Keratinocyte (primary cell): ENCODE results near the gene AADAT. TPM values are rescaled to one million over a fixed set of nuclear protein-coding genes. Genes with fewer than 3 reads are reported as not detected.

ENCODE experiments used
- DNase-seq: peaks from one replicate; pipeline ENCODE4 v3.0.0-alpha.2; 2011; ENCODE audit warnings: low read depth, missing footprints, low spot score
- FAIRE-seq: peaks from 2 replicates; lab custom pipeline; 2011; peaks lifted over from hg19 to GRCh38; lab: Jason Lieb, UNC
- H2AFZ ChIP-seq: 2 replicates; pipeline ENCODE4 v1.6.0; 2012; ENCODE audit warnings: low read length, control low read depth, inconsistent platforms; ENCODE audit not compliant: control insufficient read depth
- H3K27ac ChIP-seq: 2 replicates; pipeline ENCODE4 v1.5.1; 2011; ENCODE audit warnings: low read length; ENCODE audit not compliant: control insufficient read depth, insufficient read depth
- H3K27me3 ChIP-seq: 3 replicates; pipeline ENCODE4 v1.6.0; 2011; ENCODE audit warnings: low read length; ENCODE audit not compliant: control insufficient read depth, insufficient read depth; ENCODE audit errors: extremely low read depth
- H3K36me3 ChIP-seq, 2 experiments: 2 replicates in 1 of 2; 3 replicates in 1 of 2; pipeline ENCODE4 v1.5.1; 2011; ENCODE audit warnings: low read length in 2 of 2, mild to moderate bottlenecking in 1 of 2; ENCODE audit not compliant: control insufficient read depth in 2 of 2, insufficient read depth in 2 of 2; ENCODE audit errors: extremely low read depth in 1 of 2
- H3K4me1 ChIP-seq: 3 replicates; pipeline ENCODE4 v1.5.1; 2011; ENCODE audit warnings: low read length; ENCODE audit not compliant: control insufficient read depth, insufficient read depth; ENCODE audit errors: extremely low read depth
- H3K4me2 ChIP-seq: 3 replicates; pipeline ENCODE4 v1.6.0; 2011; ENCODE audit warnings: low read depth, low read length; ENCODE audit not compliant: control insufficient read depth, insufficient read depth; ENCODE audit errors: extremely low read depth
- H3K4me3 ChIP-seq, 3 experiments: fragments of 200-600 bp in 1 of 3; sonication (generic) in 1 of 3; 2 replicates in 2 of 3; 3 replicates in 1 of 3; pipeline ENCODE4 v1.5.1; 2011 to 2016; ENCODE audit warnings: low read length in 3 of 3, mild to moderate bottlenecking in 3 of 3, control low read depth in 2 of 3, inconsistent platforms in 1 of 3, low read depth in 1 of 3, mixed read lengths in 1 of 3, mixed run types in 1 of 3, moderate library complexity in 1 of 3; ENCODE audit not compliant: control insufficient read depth in 2 of 3, insufficient read depth in 2 of 3; ENCODE audit errors: extremely low read depth in 1 of 3
- H3K79me2 ChIP-seq: 2 replicates; pipeline ENCODE4 v1.6.0; 2012; ENCODE audit warnings: low read length; ENCODE audit not compliant: control insufficient read depth, insufficient read depth
- H3K9ac ChIP-seq: 3 replicates; pipeline ENCODE4 v1.6.0; 2011; ENCODE audit warnings: low read length; ENCODE audit not compliant: control insufficient read depth, insufficient read depth; ENCODE audit errors: extremely low read depth
- H3K9me1 ChIP-seq: 3 replicates; pipeline ENCODE4 v1.6.0; 2011; ENCODE audit warnings: low read length; ENCODE audit not compliant: control insufficient read depth, insufficient read depth; ENCODE audit errors: extremely low read depth
- H3K9me3 ChIP-seq: 2 replicates; pipeline ENCODE4 v1.5.1; 2012; ENCODE audit warnings: low read depth, low read length; ENCODE audit not compliant: control insufficient read depth
- H4K20me1 ChIP-seq: 3 replicates; pipeline ENCODE4 v1.6.0; 2011; ENCODE audit warnings: low read length; ENCODE audit not compliant: control insufficient read depth, insufficient read depth; ENCODE audit errors: extremely low read depth
- EZH2 ChIP-seq: IDR thresholded peaks from one replicate; pipeline ENCODE4 v1.6.1; 2012; ENCODE audit warnings: inconsistent platforms, mild to moderate bottlenecking, low read length, moderate library complexity
- dilution Hi-C: fragments of 300-500 bp; cut with MboI; formaldehyde crosslinking; loops from one replicate; pipeline ENCODE4 v1.7.0; 2020; ENCODE audit warnings: low sequenced_read_pairs; ENCODE audit not compliant: extremely low pct_ligation_motif_present
- polyA plus RNA-seq, 5 experiments: library from polyadenylated mRNA; depleted of rRNA in 3 of 5; stranded (reverse) in 3 of 5; stranded (forward) in 1 of 5; unstranded in 1 of 5; fragments of >200 nt; gene quantifications; 1 replicate in 1 of 5; 2 replicates in 3 of 5; 3 replicates in 1 of 5; pipeline versions ENCODE4 v1.2.1 to v1.2.3, GENCODE V29; 2011 to 2012; ENCODE audit warnings: missing spikeins in 2 of 5, low read depth in 1 of 5, low replicate concordance in 1 of 5
- TF ChIP-seq, protein P1 (sequence below), 3 experiments: IDR thresholded peaks in 1 of 3; conservative IDR thresholded peaks in 1 of 3; optimal IDR thresholded peaks in 1 of 3; 2 replicates in 2 of 3; 3 replicates in 1 of 3; pipeline versions ENCODE3 to v1.5.1; 2011; ENCODE audit warnings: low read length in 3 of 3, mild to moderate bottlenecking in 3 of 3, moderate library complexity in 2 of 3, control low read depth in 1 of 3, inconsistent platforms in 1 of 3; ENCODE audit not compliant: insufficient read depth in 2 of 3; ENCODE audit errors: extremely low read depth in 1 of 3

The AADAT gene
- polyA plus RNA-seq, 1 donor (not counting 4 experiments of a cell fraction or from before 2014, with no cell fraction given): 5.2 TPM

DNA sequence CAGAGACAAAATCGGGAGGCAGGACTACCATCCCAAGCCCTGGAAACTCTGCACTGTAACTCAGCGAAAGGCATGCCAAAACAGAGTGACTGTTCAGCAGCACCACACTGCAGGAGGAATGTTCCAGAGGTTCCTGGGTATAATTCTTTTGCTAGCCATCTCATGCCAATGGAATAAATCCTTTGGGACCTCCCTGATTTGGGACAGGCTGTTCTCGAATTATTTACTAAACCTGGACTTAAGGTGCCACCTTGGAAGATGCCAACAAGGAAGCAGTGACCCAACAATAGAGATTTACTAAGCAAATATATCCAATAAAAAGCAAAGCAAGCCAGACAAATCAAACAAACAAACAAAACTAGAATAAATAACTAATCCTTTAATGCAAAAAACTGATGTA lies 9.3 kb downstream of the AADAT start:
- H2AFZ ChIP-seq: no peak overlapping the region
- H3K4me2 ChIP-seq: no peak overlapping the region
- H4K20me1 ChIP-seq: no peaks in the 10 kb centered on the region
- DNase-seq: no peak
- no peaks in the 10 kb centered on the region for H3K9me3 ChIP-seq
- TF ChIP-seq, protein P1, sequence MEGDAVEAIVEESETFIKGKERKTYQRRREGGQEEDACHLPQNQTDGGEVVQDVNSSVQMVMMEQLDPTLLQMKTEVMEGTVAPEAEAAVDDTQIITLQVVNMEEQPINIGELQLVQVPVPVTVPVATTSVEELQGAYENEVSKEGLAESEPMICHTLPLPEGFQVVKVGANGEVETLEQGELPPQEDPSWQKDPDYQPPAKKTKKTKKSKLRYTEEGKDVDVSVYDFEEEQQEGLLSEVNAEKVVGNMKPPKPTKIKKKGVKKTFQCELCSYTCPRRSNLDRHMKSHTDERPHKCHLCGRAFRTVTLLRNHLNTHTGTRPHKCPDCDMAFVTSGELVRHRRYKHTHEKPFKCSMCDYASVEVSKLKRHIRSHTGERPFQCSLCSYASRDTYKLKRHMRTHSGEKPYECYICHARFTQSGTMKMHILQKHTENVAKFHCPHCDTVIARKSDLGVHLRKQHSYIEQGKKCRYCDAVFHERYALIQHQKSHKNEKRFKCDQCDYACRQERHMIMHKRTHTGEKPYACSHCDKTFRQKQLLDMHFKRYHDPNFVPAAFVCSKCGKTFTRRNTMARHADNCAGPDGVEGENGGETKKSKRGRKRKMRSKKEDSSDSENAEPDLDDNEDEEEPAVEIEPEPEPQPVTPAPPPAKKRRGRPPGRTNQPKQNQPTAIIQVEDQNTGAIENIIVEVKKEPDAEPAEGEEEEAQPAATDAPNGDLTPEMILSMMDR (optimal IDR thresholded peaks at IDR 0.05 in 1 of 3, IDR thresholded peaks at IDR 0.05 in 1 of 3, conservative IDR thresholded peaks at IDR 0.05 in 1 of 3; ENCODE audit: extremely low read depth in 1 of 3, insufficient read depth in 2 of 3, low read length in 3 of 3): no peak
- no peak for TF ChIP-seq EZH2
- H3K9ac ChIP-seq: no peak overlapping the region
- no peak overlapping the region for H3K4me3 ChIP-seq
- no peaks in the 10 kb centered on the region for H3K79me2 ChIP-seq
- no peaks in the 10 kb centered on the region for H3K9me1 ChIP-seq
- no peaks in the 10 kb centered on the region for H3K36me3 ChIP-seq
- H3K27ac ChIP-seq: no peak overlapping the region
- no peaks in the 10 kb centered on the region for H3K4me1 ChIP-seq
- dilution Hi-C loops: no loop called here
- no peak for FAIRE-seq
- no peaks in the 10 kb centered on the region for H3K27me3 ChIP-seq

DNA sequence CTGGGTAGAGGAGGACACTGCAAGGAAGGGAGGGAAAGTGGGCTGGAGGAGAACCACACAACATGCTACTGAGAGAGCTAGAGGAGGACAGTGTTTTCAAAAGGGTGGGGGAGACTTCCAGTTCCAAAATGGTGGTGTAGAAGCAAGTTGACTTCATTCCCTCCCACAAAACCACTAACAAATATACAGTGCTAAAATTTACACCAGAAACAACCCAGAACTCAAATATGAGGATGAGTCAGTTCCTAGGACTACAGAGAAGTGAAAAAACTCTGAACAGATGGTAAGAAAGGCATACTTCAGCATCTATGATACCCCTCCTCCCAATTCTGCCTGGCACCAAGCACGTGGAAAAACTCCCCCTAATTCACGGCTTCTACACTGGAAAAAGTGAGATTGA lies 9.8 kb downstream of the AADAT start:
- no peaks in the 10 kb centered on the region for H3K4me1 ChIP-seq
- H3K9me1 ChIP-seq: no peaks in the 10 kb centered on the region
- TF ChIP-seq EZH2: no peak
- TF ChIP-seq, protein P1 (optimal IDR thresholded peaks at IDR 0.05 in 1 of 3, IDR thresholded peaks at IDR 0.05 in 1 of 3, conservative IDR thresholded peaks at IDR 0.05 in 1 of 3; ENCODE audit: extremely low read depth in 1 of 3, insufficient read depth in 2 of 3, low read length in 3 of 3): no peak
- no peaks in the 10 kb centered on the region for H3K27me3 ChIP-seq
- H3K9me3 ChIP-seq: no peaks in the 10 kb centered on the region
- H3K79me2 ChIP-seq: no peaks in the 10 kb centered on the region
- H3K9ac ChIP-seq: no peak overlapping the region
- DNase-seq (no peak), FAIRE-seq (no peak)
- no peak overlapping the region for H3K4me2 ChIP-seq
- H2AFZ ChIP-seq: no peak overlapping the region
- no peak overlapping the region for H3K27ac ChIP-seq
- no peak overlapping the region for H3K4me3 ChIP-seq
- no peaks in the 10 kb centered on the region for H3K36me3 ChIP-seq
- no peaks in the 10 kb centered on the region for H4K20me1 ChIP-seq
- dilution Hi-C loops: no loop called here
